Testis (tissue), 2 donors: Measurements from ENCODE around the gene MIX23.

Source experiments
- POLR2A ChIP-seq: fragments of 450-650 bp; IDR thresholded peaks from one replicate; pipeline ENCODE4 v1.6.1; 2017; ENCODE audit warnings: antibody characterized with exemption, mild to moderate bottlenecking, moderate library complexity
- TF ChIP-seq, protein P1 (sequence below), 3 experiments: fragments of 450-650 bp in 2 of 3; fragments of 200-600 bp in 1 of 3; sonication (generic) in 1 of 3; IDR thresholded peaks; one replicate each; pipeline ENCODE4 v1.5.1; 2016 to 2019; ENCODE audit warnings: antibody characterized with exemption in 3 of 3, mild to moderate bottlenecking in 2 of 3, moderate library complexity in 1 of 3

DNA sequence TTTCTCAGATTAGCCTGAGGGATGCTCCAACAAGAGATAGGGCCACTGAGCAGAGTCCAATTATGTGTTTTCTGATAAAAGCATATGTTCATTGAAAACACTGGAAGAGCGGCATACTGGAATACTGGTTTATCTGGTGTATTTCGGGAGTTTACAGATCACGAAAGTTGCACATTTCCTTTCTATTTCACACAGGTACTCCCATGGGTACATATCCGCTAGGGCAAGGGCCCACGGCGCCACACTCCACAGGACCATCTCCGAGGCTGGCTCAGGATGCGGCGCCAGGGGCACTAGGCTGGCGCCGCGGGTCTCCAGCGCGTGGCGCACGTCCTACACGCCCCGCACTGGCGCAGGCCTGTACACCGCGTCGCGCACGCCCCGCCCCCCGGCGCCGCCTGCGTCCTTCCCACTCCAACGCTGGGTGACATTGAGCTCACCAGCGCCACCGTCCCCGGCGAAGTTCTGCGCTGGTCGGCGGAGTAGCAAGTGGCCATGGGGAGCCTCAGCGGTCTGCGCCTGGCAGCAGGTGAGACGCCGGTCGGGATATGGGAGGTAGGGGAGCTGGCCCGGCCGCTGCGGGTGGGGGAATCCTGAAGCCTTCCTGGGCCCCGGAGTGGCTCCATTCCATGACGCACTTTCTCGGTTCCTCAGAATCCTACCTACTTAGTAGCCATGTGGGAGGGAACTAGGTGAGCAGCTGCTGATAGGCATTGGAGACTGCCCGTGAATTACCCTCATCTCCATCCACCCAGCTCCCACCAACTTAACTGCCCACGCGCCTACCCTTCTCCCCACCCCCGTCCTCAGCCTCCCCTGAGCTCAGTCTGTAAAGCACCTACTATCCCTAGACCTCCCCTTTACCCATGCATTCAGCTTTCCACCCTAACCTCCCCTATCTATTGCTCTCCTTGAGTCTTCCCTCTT, 1.0 kb upstream of the MIX23 start, which contains the start of gene FAM162A:
- TF ChIP-seq, protein P1, sequence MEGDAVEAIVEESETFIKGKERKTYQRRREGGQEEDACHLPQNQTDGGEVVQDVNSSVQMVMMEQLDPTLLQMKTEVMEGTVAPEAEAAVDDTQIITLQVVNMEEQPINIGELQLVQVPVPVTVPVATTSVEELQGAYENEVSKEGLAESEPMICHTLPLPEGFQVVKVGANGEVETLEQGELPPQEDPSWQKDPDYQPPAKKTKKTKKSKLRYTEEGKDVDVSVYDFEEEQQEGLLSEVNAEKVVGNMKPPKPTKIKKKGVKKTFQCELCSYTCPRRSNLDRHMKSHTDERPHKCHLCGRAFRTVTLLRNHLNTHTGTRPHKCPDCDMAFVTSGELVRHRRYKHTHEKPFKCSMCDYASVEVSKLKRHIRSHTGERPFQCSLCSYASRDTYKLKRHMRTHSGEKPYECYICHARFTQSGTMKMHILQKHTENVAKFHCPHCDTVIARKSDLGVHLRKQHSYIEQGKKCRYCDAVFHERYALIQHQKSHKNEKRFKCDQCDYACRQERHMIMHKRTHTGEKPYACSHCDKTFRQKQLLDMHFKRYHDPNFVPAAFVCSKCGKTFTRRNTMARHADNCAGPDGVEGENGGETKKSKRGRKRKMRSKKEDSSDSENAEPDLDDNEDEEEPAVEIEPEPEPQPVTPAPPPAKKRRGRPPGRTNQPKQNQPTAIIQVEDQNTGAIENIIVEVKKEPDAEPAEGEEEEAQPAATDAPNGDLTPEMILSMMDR (IDR thresholded peaks at IDR 0.05) = peak; percentile 37 to 70 (median 49)
- TF ChIP-seq POLR2A = peak; percentile 42
